Neural progenitor cell (in vitro differentiated cells): ENCODE measurements around the gene TMEM218.

Experiments
- CTCF ChIP-seq: fragments of 200-600 bp; sonication (generic); IDR thresholded peaks from 2 replicates; pipeline ENCODE4 v1.5.1; 2017; ENCODE audit warnings: antibody characterized with exemption, mild to moderate bottlenecking
- EZH2 ChIP-seq: fragments of 200-600 bp; sonication (generic); IDR thresholded peaks from 2 replicates; pipeline ENCODE4 v1.6.1; 2017; ENCODE audit warnings: antibody characterized with exemption, mild to moderate bottlenecking, moderate library complexity
- EZH2phosphoT487 ChIP-seq: fragments of 200-600 bp; sonication (generic); IDR thresholded peaks from 2 replicates; pipeline ENCODE4 v1.6.1; 2017; ENCODE audit warnings: antibody characterized with exemption

- TF ChIP-seq CTCF (no peak), EZH2 (no peak), EZH2phosphoT487 (no peak)
These were observed 35.5 kb downstream of the TMEM218 start for GRCh38 chr11:125075900-125076317.
